Measurements from ENCODE around the gene TAS2R31. TPM values are rescaled to one million over a fixed set of nuclear protein-coding genes. Genes with fewer than 3 reads are reported as not detected.
"Not testable (repeated sequence)": the region's sequence is repeated elsewhere in the genome, so short reads cannot be mapped to it uniquely, and the experiment has no call there.

TAS2R31 gene
- total and polyA plus RNA-seq, 2 experiments from 2014 or later, result 9.4 TPM; not detected in 1

DNA sequence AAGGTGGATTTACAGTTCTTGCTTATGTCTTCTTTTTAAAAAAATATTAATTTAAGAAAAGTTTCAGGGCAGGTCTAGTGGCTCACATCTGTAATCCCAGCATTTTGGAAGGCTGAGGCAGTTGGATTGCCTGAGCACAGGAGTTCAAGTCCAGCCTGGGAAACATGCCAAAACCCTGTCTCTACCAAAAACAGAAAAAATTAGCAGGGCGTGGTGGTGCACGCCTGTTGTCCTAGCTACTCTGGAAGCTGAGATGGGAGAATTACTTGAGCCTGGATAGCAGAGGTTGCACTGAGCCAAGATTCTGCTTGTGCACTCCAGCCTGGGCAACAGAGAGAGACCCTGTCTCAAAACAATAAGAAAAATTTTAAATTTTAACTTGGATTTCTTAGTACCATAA, 36.3 kb upstream of the TAS2R31 start:
- Histone ChIP-seq H3K27me3 (no peaks in the 10 kb centered on the region), H4K20me1 (ENCODE audit: insufficient read depth, poor library complexity, severe bottlenecking) (peaks cover 4% of the 10 kb centered on the region), H3K4me2 (no peak overlapping the region), H3K9me2 (replicated peaks; ENCODE audit: insufficient read depth) (no peaks in the 10 kb centered on the region), H3K27ac (no peak overlapping the region), H3K79me2 (peaks cover 14% of the 10 kb centered on the region), H3K9me3 (ENCODE audit: low read depth) (no peaks in the 10 kb centered on the region), H3K4me3 (no peak overlapping the region), H2AFZ (no peak overlapping the region), H3K4me1 (ENCODE audit: insufficient read depth) (no peaks in the 10 kb centered on the region), H3K36me3 (replicated peaks; ENCODE audit: insufficient read depth, low read depth) (no peaks in the 10 kb centered on the region)
- TF ChIP-seq, protein P1, sequence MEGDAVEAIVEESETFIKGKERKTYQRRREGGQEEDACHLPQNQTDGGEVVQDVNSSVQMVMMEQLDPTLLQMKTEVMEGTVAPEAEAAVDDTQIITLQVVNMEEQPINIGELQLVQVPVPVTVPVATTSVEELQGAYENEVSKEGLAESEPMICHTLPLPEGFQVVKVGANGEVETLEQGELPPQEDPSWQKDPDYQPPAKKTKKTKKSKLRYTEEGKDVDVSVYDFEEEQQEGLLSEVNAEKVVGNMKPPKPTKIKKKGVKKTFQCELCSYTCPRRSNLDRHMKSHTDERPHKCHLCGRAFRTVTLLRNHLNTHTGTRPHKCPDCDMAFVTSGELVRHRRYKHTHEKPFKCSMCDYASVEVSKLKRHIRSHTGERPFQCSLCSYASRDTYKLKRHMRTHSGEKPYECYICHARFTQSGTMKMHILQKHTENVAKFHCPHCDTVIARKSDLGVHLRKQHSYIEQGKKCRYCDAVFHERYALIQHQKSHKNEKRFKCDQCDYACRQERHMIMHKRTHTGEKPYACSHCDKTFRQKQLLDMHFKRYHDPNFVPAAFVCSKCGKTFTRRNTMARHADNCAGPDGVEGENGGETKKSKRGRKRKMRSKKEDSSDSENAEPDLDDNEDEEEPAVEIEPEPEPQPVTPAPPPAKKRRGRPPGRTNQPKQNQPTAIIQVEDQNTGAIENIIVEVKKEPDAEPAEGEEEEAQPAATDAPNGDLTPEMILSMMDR (IDR thresholded peaks at IDR 0.05; ENCODE audit: poor library complexity), result no peak
- TF ChIP-seq EZH2phosphoT487 (IDR thresholded peaks at IDR 0.05; ENCODE audit: low read depth, severe bottlenecking, unreplicated experiment), result no peak
- no peak for TF ChIP-seq EZH2 (IDR thresholded peaks at IDR 0.05; ENCODE audit: borderline replicate concordance)
- no peak for DNase-seq (ENCODE audit: low spot score)
- 89% methylated on average over 2 of the region's 2 CpGs for WGBS (ENCODE audit: low lambda C conversion rate, missing lambda C conversion rate)

GRCh38 chr12:11062194-11062593, 31.0 kb upstream of the TAS2R31 start, which contains the start of gene TAS2R46:
TSS of gene TAS2R46 (minus strand) at chr12:11062294. CDS start at chr12:11062294, 0 bp downstream.
- H3K36me3 ChIP-seq (replicated peaks; ENCODE audit: insufficient read depth, low read depth); H3K4me1 ChIP-seq (ENCODE audit: insufficient read depth); H3K27ac ChIP-seq; H3K4me3 ChIP-seq; H2AFZ ChIP-seq; H3K9me2 ChIP-seq (replicated peaks; ENCODE audit: insufficient read depth); H3K4me2 ChIP-seq; H3K27me3 ChIP-seq; DNase-seq (ENCODE audit: low spot score); H4K20me1 ChIP-seq (ENCODE audit: insufficient read depth, poor library complexity, severe bottlenecking); H3K9me3 ChIP-seq (ENCODE audit: low read depth): not testable (repeated sequence)
- 95% methylated on average over 1 of the region's 1 CpG for WGBS (ENCODE audit: low lambda C conversion rate, missing lambda C conversion rate)
- peaks cover 18% of the 10 kb centered on the region for H3K79me2 ChIP-seq

- Histone ChIP-seq H3K4me1 (ENCODE audit: insufficient read depth) (no peaks in the 10 kb centered on the region), H3K4me2 (no peak overlapping the region), H4K20me1 (ENCODE audit: insufficient read depth, poor library complexity, severe bottlenecking) (no peaks in the 10 kb centered on the region), H3K27me3 (no peaks in the 10 kb centered on the region), H3K9me3 (ENCODE audit: low read depth) (no peaks in the 10 kb centered on the region), H3K27ac (no peak overlapping the region), H3K79me2 (peaks cover 22% of the 10 kb centered on the region), H3K9me2 (replicated peaks; ENCODE audit: insufficient read depth) (no peaks in the 10 kb centered on the region), H3K36me3 (replicated peaks; ENCODE audit: insufficient read depth, low read depth) (no peaks in the 10 kb centered on the region), H3K4me3 (no peak overlapping the region), H2AFZ (no peak overlapping the region)
- DNase-seq (ENCODE audit: low spot score), result no peak
- TF ChIP-seq EZH2phosphoT487 (IDR thresholded peaks at IDR 0.05; ENCODE audit: low read depth, severe bottlenecking, unreplicated experiment), result no peak
- TF ChIP-seq EZH2 (IDR thresholded peaks at IDR 0.05; ENCODE audit: borderline replicate concordance), result no peak
- TF ChIP-seq, protein P1 (IDR thresholded peaks at IDR 0.05; ENCODE audit: poor library complexity), result no peak
These were observed 28.6 kb upstream of the TAS2R31 start for GRCh38 chr12:11059784-11060183.

GRCh38 chr12:11059041-11059440, 27.8 kb upstream of the TAS2R31 start:
- Histone ChIP-seq H3K27ac (no peak overlapping the region), H4K20me1 (ENCODE audit: insufficient read depth, poor library complexity, severe bottlenecking) (no peaks in the 10 kb centered on the region), H3K4me2 (no peak overlapping the region), H3K27me3 (no peaks in the 10 kb centered on the region), H3K9me3 (ENCODE audit: low read depth) (no peaks in the 10 kb centered on the region), H3K4me1 (ENCODE audit: insufficient read depth) (no peaks in the 10 kb centered on the region), H2AFZ (no peak overlapping the region), H3K9me2 (replicated peaks; ENCODE audit: insufficient read depth) (no peaks in the 10 kb centered on the region), H3K79me2 (peaks cover 18% of the 10 kb centered on the region), H3K36me3 (replicated peaks; ENCODE audit: insufficient read depth, low read depth) (no peaks in the 10 kb centered on the region), H3K4me3 (no peak overlapping the region)
- TF ChIP-seq EZH2 (IDR thresholded peaks at IDR 0.05; ENCODE audit: borderline replicate concordance), result no peak
- no peak for TF ChIP-seq EZH2phosphoT487 (IDR thresholded peaks at IDR 0.05; ENCODE audit: low read depth, severe bottlenecking, unreplicated experiment)
- TF ChIP-seq, protein P1 (IDR thresholded peaks at IDR 0.05; ENCODE audit: poor library complexity), result no peak
- no peak for DNase-seq (ENCODE audit: low spot score)
- 90% methylated on average over 3 of the region's 3 CpGs for WGBS (ENCODE audit: low lambda C conversion rate, missing lambda C conversion rate)
